ENCODE measurements around the gene ATXN3L.

ATXN3L gene

GRCh38 chrX:13275031-13275430 lies 44.8 kb downstream of the ATXN3L start:
- FAIRE-seq (no peak), DNase-seq (ENCODE audit: extremely low spot score, insufficient read length, low read depth) (no peak)

DNA sequence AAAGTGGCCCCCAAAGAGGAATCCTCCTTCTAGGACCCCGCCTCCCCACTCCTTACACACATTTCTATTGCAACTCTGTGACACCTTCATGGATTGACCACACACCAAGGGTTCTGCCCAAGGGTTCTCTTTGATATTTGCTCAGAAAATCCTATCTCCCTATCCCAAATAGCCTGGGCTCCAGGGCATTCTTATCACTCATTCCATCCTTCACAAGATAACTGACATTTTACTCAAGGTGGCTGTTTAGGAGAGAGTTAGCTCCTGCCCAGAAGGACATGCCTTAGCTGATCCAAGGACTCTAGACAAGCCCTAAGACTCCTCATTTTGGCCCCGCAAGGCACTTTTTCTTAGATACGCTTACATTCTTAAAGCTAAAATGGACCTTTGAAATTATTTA lies 47.4 kb downstream of the ATXN3L start:
- FAIRE-seq = no peak
- no peak for DNase-seq (ENCODE audit: extremely low spot score, insufficient read length, low read depth)

DNA sequence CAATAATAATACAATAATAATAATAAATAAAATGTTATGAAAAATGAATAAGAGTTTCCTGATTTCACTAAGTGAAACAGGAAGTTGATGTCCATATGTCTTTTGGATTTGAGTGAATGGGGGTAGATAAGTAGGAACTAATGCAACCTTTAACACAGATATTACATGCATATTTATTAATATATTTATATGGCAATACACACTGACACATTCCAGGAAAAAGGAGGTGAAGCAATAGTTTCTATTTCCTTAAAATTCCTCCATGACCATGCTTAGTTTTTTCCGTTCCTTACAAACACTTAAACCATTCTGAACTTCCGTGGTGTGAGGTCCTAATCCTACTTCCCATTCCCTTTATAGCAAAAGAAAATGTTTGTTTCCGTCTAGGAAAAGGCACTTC lies 48.3 kb downstream of the ATXN3L start:
- FAIRE-seq (no peak), DNase-seq (ENCODE audit: extremely low spot score, insufficient read length, low read depth) (no peak)

GRCh38 chrX:13270360-13270759 lies 49.5 kb downstream of the ATXN3L start:
- DNase-seq (ENCODE audit: extremely low spot score, insufficient read length, low read depth) = no peak
- no peak for FAIRE-seq

DNA sequence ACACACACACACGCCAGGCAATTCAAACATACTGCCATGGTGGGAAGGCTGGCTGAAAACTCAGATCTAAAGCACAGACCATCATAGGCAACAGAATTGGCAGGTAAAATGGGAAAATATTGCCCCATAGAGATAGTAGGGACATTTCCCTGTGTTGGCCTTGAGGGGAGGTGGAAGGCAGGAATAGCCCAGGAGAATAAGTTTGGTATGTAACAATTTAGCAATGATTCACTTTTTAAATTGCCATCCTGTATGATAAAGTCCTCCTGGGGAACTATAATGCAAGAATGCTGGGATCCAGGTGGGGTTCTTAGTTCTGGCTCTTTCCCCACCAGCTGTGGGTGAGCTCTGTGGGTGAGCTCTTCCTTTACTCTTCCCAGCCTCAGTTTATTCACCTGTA lies 51.0 kb downstream of the ATXN3L start:
- DNase-seq (ENCODE audit: extremely low spot score, insufficient read length, low read depth) = no peak
- no peak for FAIRE-seq

All from GM18507 (cell line).